NCI-H226 (cell line): Measurements from ENCODE around the gene MYL5.

Experiments used
- DNase-seq: peaks from one replicate; pipeline ENCODE4 v3.0.0-alpha.2; 2015

The MYL5 gene

GRCh38 chr4:675036-675882, 917 bp downstream of the MYL5 start:
- no peak for DNase-seq

- no peak for DNase-seq
Measured at GRCh38 chr4:675980-676870, 1.9 kb downstream of the MYL5 start.

DNA sequence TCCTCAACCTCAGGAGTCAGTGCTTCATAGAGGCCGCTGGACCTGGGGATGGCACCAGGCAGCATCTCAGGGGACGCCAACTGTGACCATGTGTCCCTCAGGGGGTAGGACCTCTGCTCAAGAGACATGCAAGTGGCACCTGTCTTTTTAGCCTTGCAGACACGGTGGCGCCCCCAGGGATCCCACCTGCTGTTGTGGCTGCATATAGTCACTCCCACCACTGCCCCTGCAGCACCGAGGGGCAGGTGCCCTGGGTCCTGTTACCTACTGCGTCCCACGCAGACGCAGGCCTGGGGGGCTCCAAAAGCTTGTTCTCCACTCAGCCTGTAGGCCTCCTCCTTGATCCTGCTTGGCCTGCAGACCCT, 2.5 kb downstream of the MYL5 start:
- no peak for DNase-seq

- DNase-seq: no peak
Measured at GRCh38 chr4:677431-678293, 3.3 kb downstream of the MYL5 start.

GRCh38 chr4:678331-679103, 4.2 kb downstream of the MYL5 start:
- DNase-seq: no peak

DNA sequence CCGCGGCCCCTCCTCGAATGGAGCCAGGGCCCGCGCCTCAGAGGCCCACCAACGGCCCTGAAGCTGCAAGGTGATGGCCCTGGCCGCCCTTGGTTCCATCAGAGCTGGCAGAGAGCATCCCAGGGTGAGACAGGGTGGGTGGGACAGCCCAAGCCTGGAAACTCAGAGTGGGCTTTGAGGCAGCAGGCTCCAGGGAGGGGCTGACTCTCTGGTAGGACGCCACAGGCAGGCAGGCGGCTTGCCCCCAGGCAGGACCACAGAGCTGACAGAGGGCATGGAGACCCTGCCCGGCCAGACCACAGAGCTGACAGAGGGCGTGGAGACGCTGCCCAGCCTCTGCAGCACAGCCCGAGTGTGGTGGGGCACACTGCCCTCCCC, 4.8 kb downstream of the MYL5 start:
- no peak for DNase-seq

DNA sequence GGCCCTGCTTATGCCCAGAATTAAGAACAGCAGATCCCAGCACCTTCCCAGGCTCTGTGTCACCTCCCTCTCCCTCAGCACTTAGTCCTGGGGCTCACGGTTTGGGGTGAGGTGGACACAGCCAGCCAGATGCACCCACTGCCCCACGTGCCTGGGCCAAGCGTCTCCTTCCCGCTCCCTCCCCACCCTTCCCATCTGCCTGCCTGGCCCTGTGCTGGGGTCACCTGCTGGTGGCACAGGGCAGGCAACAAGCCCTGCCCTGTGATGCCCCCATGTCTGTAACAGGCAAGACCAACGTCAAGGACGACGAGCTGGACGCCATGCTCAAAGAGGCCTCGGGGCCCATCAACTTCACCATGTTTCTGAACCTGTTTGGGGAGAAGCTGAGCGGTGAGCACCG, 5.3 kb downstream of the MYL5 start:
- DNase-seq: no peak

GRCh38 chr4:680091-680490, 5.7 kb downstream of the MYL5 start:
- no peak for DNase-seq

GRCh38 chr4:680551-680927, 6.2 kb downstream of the MYL5 start:
- no peak for DNase-seq

- DNase-seq: no peak
Measured at GRCh38 chr4:680928-681645, 6.7 kb downstream of the MYL5 start.

DNA sequence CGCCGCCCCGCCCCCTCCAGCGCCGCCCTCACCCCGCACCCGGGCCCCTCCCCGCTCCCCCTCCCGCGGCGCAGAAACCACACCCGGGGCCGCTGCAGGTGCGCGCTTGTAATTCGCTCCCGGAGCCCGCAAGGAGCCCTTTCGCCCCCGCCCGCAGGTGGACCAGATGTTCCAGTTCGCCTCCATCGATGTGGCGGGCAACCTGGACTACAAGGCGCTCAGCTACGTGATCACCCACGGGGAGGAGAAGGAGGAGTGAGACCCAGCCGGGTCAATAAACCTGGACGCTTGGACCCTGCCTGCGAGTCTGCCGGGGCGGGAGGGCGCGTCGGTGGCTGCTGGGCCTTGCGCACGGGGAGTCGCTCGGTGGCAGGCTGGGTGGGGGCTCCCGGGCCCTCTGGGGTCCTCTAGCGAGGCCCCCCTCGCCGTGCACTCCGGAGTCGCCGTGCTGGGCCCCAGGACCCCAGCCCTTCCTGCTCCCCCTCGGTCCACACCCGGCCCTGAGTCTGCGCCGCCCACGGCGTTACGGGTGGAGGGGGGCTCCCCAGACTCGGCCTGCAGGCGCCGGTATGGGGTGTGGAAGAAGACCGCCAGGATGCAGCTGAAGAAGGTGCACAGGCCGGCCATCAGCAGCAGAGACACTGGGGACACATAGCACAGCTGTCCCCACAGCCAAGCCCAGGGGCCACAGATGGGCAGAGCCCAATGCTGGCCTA, 7.6 kb downstream of the MYL5 start:
- DNase-seq: no peak

DNA sequence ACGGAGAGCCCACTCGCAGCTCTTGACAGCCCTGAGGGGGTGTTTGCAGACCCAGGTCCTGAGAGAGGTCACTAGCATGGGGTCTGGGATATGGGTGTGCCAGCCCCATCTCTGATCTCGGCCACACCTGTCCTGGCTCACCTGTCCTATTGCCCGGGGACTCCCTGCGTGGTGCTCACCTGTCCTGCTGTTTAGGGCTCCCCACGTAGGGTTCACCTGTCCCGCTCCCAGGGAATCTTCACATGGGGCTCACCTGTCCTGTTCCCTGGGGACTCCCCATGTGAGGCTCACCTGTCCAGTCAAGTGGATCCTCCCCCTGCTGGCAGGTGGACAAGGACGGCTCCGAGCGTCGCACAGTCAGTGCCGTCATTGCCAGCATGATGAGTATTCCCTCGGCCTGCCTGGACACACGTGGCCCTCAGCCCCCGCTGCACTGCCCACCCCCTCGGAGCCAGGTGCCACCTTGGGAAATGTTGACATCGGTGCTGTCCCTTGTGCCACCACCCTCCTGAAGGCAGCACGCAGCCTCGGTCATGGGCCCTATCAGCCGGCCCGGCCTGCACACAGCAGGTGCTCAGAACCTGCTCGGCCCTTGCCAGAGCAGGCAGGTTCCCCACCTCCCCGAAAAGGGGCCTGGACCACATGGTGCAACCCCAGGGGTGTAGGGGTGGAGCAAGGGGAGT, 8.3 kb downstream of the MYL5 start:
- no peak for DNase-seq

DNA sequence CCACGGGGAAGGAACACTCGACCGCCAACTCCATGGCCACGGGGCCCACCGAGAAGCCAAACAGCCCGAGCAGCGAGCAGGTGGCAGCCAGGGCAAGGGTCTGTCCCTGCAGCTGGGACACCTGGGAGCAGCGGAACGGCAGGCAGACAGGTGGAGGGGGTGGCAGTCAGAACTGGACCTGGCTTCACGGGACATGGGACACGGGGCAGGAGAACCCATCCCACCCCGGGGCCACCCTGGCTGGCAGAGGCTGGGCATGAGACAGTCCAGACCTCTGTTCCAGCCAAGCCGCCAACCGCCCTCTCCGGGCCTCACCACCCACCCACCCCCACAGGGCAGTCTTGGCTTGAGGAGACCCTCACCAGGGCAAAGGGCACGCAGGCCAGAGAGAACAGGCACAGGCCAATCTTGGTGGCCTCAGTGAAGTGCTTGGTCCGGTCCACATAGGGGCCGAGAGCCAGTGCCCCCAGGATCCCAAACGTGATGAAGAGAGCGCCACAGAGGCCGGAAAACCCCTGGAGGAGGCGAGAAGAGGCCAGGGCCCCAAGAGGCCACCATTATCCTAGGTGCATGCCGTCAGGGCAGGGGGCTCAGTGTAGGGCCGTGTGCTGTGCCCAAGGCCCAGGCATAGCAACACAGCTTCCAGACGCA, 9.0 kb downstream of the MYL5 start:
- no peak for DNase-seq

DNA sequence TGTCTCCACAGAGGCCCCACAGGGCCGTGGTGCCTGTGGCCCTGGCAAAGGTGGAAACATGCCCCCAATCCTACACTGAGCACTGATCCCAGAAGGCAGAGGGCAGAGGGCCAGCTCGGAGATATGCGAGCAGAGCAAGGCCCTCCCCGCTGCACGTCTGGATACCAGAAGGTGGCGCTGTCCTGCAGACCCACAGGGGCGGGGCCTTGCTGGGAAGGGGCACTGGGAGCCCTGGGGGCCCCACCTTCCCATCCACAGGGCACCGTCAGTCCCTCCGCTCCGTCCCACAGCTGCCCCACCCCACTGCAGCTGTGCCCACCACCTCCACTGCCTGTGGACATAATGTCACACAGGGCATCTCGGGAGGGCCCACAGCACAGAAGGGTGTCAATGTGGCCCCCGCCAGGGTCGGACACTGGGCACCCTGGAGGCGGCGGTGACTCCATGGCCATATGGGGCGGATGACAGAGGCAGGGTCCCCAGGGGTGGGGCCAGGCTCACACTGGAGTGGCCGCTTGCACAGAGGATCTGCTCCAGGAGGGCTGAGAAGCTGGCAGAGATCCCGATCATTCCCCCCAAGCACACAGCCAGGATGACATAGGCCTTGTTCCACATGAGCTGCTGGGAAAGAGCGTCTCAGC, 9.8 kb downstream of the MYL5 start:
- DNase-seq: peak; percentile 43

- DNase-seq: no peak
Measured at GRCh38 chr4:684623-685327, 10.4 kb downstream of the MYL5 start.

DNA sequence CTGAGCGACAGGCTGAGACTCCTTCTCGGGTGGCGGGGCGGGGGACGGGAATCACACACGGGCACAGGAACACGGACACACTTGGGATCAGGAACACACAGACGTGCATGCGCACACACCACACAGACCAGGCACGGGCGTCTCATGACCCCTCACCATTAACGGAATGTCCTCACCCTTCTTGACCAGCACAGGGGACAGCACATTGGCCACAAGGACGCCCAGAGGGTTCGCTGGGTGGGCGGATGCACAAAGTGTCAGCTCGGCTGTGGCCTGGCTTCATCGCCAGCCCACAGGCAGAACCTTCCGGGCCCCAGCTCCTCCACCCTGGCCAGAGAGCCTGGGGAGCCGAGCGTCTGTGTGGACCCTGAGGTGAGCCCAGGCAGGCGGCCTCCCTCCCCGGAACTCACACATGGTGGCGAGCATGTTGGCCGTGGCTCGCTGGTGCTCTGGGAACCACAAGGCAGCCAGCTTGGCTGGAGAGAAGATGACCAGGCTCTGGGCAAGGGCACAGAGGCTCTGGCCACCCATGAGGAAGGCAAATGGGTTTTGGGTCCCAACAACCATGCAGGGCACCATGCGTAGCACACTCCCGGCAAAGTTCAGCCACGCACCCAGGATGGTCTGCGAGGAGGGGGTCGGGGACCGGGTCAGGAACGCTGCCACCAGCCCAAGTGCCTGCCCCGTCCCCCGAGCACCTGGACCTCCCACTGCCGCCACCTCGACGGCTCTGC, 11.5 kb downstream of the MYL5 start:
- DNase-seq: no peak

GRCh38 chr4:686413-687040, 12.2 kb downstream of the MYL5 start:
- no peak for DNase-seq
